AG04449 (cell line): Measurements from ENCODE around the gene ZNF20.
"Not testable (repeated sequence)": the region's sequence is repeated elsewhere in the genome, so short reads cannot be mapped to it uniquely, and the experiment has no call there.

ENCODE experiments used
- CTCF ChIA-PET: fragments of 350-600 bp; formaldehyde crosslinking; extraction: SDS; loops from one replicate; lab custom pipeline; 2021; ENCODE audit warnings: antibody characterized with exemption; lab: Yijun Ruan, JAX
- POLR2A ChIA-PET: fragments of 400-600, 350-600 bp; formaldehyde crosslinking; extraction: SDS; loops from one replicate; lab custom pipeline; 2020; ENCODE audit warnings: antibody characterized with exemption, inconsistent platforms; lab: Yijun Ruan, JAX
- DNase-seq: peaks from one replicate; pipeline ENCODE4 v3.0.0-alpha.2; 2010; ENCODE audit warnings: low read depth, low spot score
- H3K4me3 ChIP-seq: 2 replicates; pipeline ENCODE4 v1.5.1; 2011; ENCODE audit warnings: low read depth, mild to moderate bottlenecking, control low read depth, low read length
- CTCF ChIP-seq: IDR thresholded peaks from one replicate; pipeline ENCODE4 v1.5.1; 2011; ENCODE audit warnings: mild to moderate bottlenecking, moderate library complexity, low read length, control low read depth, inconsistent platforms; ENCODE audit not compliant: insufficient read depth; ENCODE audit errors: missing control alignments

The ZNF20 gene

DNA sequence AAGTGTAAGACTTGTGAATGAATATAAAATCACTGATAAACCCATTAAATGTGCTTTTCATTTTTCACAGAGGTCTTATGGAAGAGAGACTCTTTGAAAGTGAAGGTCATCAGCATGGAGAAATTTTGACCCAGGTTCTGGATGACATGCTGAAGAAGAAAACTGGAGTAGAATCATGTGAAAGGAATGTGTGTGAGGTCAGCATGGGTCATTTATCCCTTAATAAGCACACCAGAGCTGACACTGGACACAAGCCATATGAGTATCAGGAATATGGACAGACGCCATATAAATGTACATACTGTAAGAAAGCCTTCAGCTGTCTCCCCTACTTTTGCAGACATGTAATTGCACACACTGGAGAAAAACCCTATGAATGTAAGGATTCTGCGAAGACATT lies 29.0 kb downstream of the ZNF20 start:
- DNase-seq = no peak
- POLR2A ChIA-PET = no interaction called here
- H3K4me3 ChIP-seq = no peak overlapping the region
- no peak for TF ChIP-seq CTCF
- CTCF ChIA-PET = interaction anchor here (1.1 kb wide), 1 partner anchor 15 kb away, joined by 3 read pairs; no protein-coding TSS in a partner anchor

DNA sequence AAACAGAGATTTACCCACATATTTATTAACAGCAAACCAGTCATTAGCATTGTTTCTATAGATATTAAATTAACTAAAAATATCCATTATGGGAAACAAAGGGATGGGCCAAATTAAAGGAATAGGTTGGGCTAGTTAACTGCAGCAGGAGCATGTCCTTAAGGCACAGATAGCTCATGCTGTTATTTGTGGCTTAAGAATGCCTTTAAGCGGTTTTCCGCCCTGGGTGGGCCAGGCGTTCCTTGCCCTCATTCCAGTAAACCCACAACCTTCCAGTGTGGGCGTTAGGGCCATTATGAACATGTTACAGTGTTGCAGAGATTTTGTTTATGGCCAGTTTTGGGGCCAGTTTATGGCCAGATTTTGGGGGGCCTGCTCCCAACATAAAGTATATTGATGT lies 36.2 kb downstream of the ZNF20 start:
- POLR2A ChIA-PET, H3K4me3 ChIP-seq, DNase-seq: not testable (repeated sequence)
- CTCF ChIA-PET = interaction anchor here (5.3 kb wide), 1 partner anchor 13 kb away, joined by 20 read pairs; no protein-coding TSS in a partner anchor

DNA sequence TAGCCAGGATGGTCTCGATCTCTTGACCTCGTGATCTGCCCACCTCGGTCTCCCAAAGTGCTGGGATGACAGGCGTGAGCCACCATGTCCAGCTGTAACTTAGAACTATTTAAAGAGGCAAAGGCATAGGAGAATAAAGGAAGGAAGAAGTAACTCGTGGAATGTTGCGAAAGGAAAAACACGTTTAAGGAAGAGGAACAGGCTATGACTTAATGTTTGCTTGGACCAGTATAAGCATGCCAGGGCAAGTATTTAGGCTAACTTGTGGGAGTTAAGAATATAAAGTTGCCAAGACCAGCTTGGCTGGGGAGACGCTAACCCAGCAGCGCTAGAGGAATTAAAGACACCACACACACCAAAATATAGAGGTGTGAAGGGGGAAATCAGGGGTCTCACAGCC lies 42.1 kb downstream of the ZNF20 start:
- CTCF ChIA-PET = interaction anchor here (0.8 kb wide), 1 partner anchor 27 kb away, joined by 3 read pairs; no protein-coding TSS in a partner anchor
- POLR2A ChIA-PET = no interaction called here
- no peak overlapping the region for H3K4me3 ChIP-seq
- TF ChIP-seq CTCF = no peak
- DNase-seq = no peak

GRCh38 chr19:12095111-12095790 lies 44.9 kb downstream of the ZNF20 start:
- H3K4me3 ChIP-seq = no peak overlapping the region
- DNase-seq = no peak
- ChIA-PET POLR2A (no interaction called here), CTCF (interaction anchor here (0.9 kb wide), 1 partner anchor 753 kb away, joined by 3 read pairs; no protein-coding TSS in a partner anchor)
- no peak for TF ChIP-seq CTCF

GRCh38 chr19:12093777-12094176 lies 46.4 kb downstream of the ZNF20 start:
- ChIA-PET CTCF (interaction anchor here (1.0 kb wide), 1 partner anchor 32 kb away, joined by 4 read pairs; no protein-coding TSS in a partner anchor), POLR2A (no interaction called here)
- no peak for DNase-seq
- no peak overlapping the region for H3K4me3 ChIP-seq
- TF ChIP-seq CTCF = no peak

- peak overlapping the region; percentile 78 for H3K4me3 ChIP-seq
- no peak for TF ChIP-seq CTCF
- ChIA-PET POLR2A (interaction anchor here (2.2 kb wide), 1 partner anchor 64 kb away, joined by 7 read pairs; the partner anchor contains the start of gene ZNF625), CTCF (interaction anchor here (1.0 to 5.4 kb wide), 2 partner anchors 31 to 47 kb away, joined by 4 to 45 read pairs; partner anchors contain the start of gene ZNF20)
- DNase-seq = no peak
Observed at GRCh38 chr19:12092956-12093355, 47.2 kb downstream of the ZNF20 start.
